NCI-H2029 (cell line): ENCODE results near the gene MAGIX.

Experiments used
- DNase-seq: peaks from one replicate; lab custom pipeline; 2025; lab: John Stamatoyannopoulos, UW

MAGIX gene

GRCh38 chrX:49206543-49206942 is 44.0 kb downstream of the MAGIX start:
- no peak for DNase-seq

- DNase-seq = no peak
These were observed 45.8 kb downstream of the MAGIX start for GRCh38 chrX:49208399-49208798.

GRCh38 chrX:49209434-49210251 is 47.1 kb downstream of the MAGIX start:
- no peak for DNase-seq

GRCh38 chrX:49210406-49210805 is 47.8 kb downstream of the MAGIX start:
- no peak for DNase-seq

GRCh38 chrX:49211074-49211473 is 48.5 kb downstream of the MAGIX start:
- DNase-seq = no peak

GRCh38 chrX:49212209-49212608 is 49.7 kb downstream of the MAGIX start:
- no peak for DNase-seq

- DNase-seq = no peak
These were observed 50.3 kb downstream of the MAGIX start for GRCh38 chrX:49212861-49213260.

- no peak for DNase-seq
These were observed 51.9 kb downstream of the MAGIX start for GRCh38 chrX:49214416-49214815.

- no peak for DNase-seq
These were observed 52.5 kb downstream of the MAGIX start for GRCh38 chrX:49214996-49215526.
